Measurements from ENCODE around the gene ADGRD1. TPM values are rescaled to one million over a fixed set of nuclear protein-coding genes. Genes with fewer than 3 reads are reported as not detected.

ADGRD1 gene
- polyA plus RNA-seq, 3 donors = 4.7 to 17.9 (median 4.9) TPM

GRCh38 chr12:131108177-131108955, 154.7 kb downstream of the ADGRD1 start:
- Histone ChIP-seq H3K79me2 (ENCODE audit: insufficient read depth, low read length) (no peaks in the 10 kb centered on the region), H4K20me1 (ENCODE audit: insufficient read depth, low read length) (peaks cover 7% of the 10 kb centered on the region), H2AFZ (ENCODE audit: insufficient read depth, low read depth, low read length, poor library complexity, severe bottlenecking) (no peak overlapping the region), H3K9me3 (replicated peaks in 1 of 2; ENCODE audit: control insufficient read depth in 1 of 2, insufficient read depth in 1 of 2, low read length in 2 of 2) (peaks cover 0 to 5% of the 10 kb centered on the region in 2 donors), H3K9ac (ENCODE audit: insufficient read depth, low read length, poor library complexity, severe bottlenecking) (no peak overlapping the region), H3K27me3 (ENCODE audit: control insufficient read depth in 2 of 2, insufficient read depth in 2 of 2, low read length in 2 of 2) (peaks cover 0 to 12% of the 10 kb centered on the region in 2 donors), H3K36me3 (replicated peaks in 1 of 2; ENCODE audit: control insufficient read depth in 1 of 2, insufficient read depth in 2 of 2, low read length in 2 of 2) (peaks cover 0 to 3% of the 10 kb centered on the region in 2 donors), H3K27ac (ENCODE audit: low read depth in 1 of 2, low read length in 2 of 2) (no peak overlapping the region), H3K4me1 (ENCODE audit: control insufficient read depth in 1 of 2, insufficient read depth in 2 of 2, low read length in 2 of 2) (peaks cover 16 to 17% of the 10 kb centered on the region in 2 donors), H3K4me3 (replicated peaks in 1 of 3; ENCODE audit: low read depth in 2 of 3, low read length in 3 of 3) (no peak overlapping the region), H3K4me2 (replicated peaks; ENCODE audit: extremely low read depth, low read length, poor library complexity, severe bottlenecking) (no peak overlapping the region)
- Mint-ChIP-seq H3K4me3 (no peak overlapping the region), H3K27ac (no peak overlapping the region), H3K36me3 (peaks cover 14 to 16% of the 10 kb centered on the region in 2 donors), H3K9me3 (peaks cover 0 to 5% (median 3%) of the 10 kb centered on the region in 7 donors), H3K27me3 (ENCODE audit: low read depth in 3 of 3) (peaks cover 9 to 14% (median 9%) of the 10 kb centered on the region in 3 donors), H3K4me1 (peaks cover 11% of the 10 kb centered on the region)
- intact Hi-C loops (cut with micrococcal nuclease) = loop anchor here in 1 of 2 donors (10.0 kb wide), 2 partner anchors 346 to 726 kb away; no protein-coding TSS in a partner anchor
- 94% methylated on average over 8 of the region's 10 CpGs for WGBS (ENCODE audit: insufficient coverage)
- no peak for DNase-seq
- no peak for TF ChIP-seq CTCF (IDR thresholded peaks at IDR 0.05)

DNA sequence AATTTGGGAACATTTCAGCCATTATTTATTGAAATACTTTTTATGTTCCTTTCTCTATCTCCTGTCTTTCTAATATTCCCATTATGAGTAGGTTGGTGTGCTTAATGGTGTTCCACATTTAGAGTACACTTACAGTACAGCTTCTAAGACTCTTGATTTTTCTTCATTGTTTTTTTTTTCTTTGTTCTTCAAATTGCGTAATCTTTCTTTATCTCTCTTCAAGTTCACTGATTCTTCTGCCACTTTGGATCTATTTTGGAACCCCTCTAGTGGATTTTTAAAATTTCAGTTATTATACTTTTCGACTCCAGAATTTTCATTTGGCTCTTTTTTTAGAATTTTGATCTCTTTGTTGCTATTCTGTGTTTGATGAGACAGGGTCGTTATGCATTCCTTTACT, 157.7 kb downstream of the ADGRD1 start:
- peaks cover 12 to 24% of the 10 kb centered on the region in 2 donors for H3K36me3 Mint-ChIP-seq

More for the DNA sequence above, 157.7 kb downstream of the ADGRD1 start:
- Histone ChIP-seq H3K4me3 (replicated peaks in 1 of 3; ENCODE audit: low read depth in 2 of 3, low read length in 3 of 3) (no peak overlapping the region), H3K9ac (ENCODE audit: insufficient read depth, low read length, poor library complexity, severe bottlenecking) (no peak overlapping the region), H3K36me3 (replicated peaks in 1 of 2; ENCODE audit: control insufficient read depth in 1 of 2, insufficient read depth in 2 of 2, low read length in 2 of 2) (no peaks in the 10 kb centered on the region), H3K4me1 (ENCODE audit: control insufficient read depth in 1 of 2, insufficient read depth in 2 of 2, low read length in 2 of 2) (no peaks in the 10 kb centered on the region), H3K79me2 (ENCODE audit: insufficient read depth, low read length) (no peaks in the 10 kb centered on the region), H3K4me2 (replicated peaks; ENCODE audit: extremely low read depth, low read length, poor library complexity, severe bottlenecking) (no peak overlapping the region), H4K20me1 (ENCODE audit: insufficient read depth, low read length) (no peaks in the 10 kb centered on the region), H2AFZ (ENCODE audit: insufficient read depth, low read depth, low read length, poor library complexity, severe bottlenecking) (no peak overlapping the region), H3K9me3 (replicated peaks in 1 of 2; ENCODE audit: control insufficient read depth in 1 of 2, insufficient read depth in 1 of 2, low read length in 2 of 2) (peaks cover 0 to 5% of the 10 kb centered on the region in 2 donors), H3K27me3 (ENCODE audit: control insufficient read depth in 2 of 2, insufficient read depth in 2 of 2, low read length in 2 of 2) (peaks cover 0 to 2% of the 10 kb centered on the region in 2 donors), H3K27ac (ENCODE audit: low read depth in 1 of 2, low read length in 2 of 2) (no peak overlapping the region)
- peaks cover 3 to 10% (median 4%) of the 10 kb centered on the region in 3 donors for H3K27me3 Mint-ChIP-seq (ENCODE audit: low read depth in 3 of 3)
- no CpG with 5 or more reads among the region's 3 CpGs for WGBS (ENCODE audit: insufficient coverage)
- no peak overlapping the region for H3K4me3 Mint-ChIP-seq
- H3K9me3 Mint-ChIP-seq = peaks cover 0 to 4% (median 3%) of the 10 kb centered on the region in 7 donors
- H3K27ac Mint-ChIP-seq = no peak overlapping the region
- H3K4me1 Mint-ChIP-seq = no peaks in the 10 kb centered on the region
- no peak for DNase-seq
- TF ChIP-seq CTCF (IDR thresholded peaks at IDR 0.05) = no peak
- intact Hi-C loops (cut with micrococcal nuclease) = no loop called here
